Gastroesophageal sphincter (tissue), 4 donors: Measurements from ENCODE around the gene POU2F1. TPM values are rescaled to one million over a fixed set of nuclear protein-coding genes. Genes with fewer than 3 reads are reported as not detected.

ENCODE experiments used
- ATAC-seq: fragments of 150-250 bp; one replicate; pipeline ENCODE4 v1.9.1; 2016; ENCODE audit warnings: mild to moderate bottlenecking, moderate library complexity
- H3K27ac ChIP-seq, 4 donors: fragments of 200-600 bp; sonication (generic) in 3 of 4; 1 replicate in 3 of 4; 2 replicates in 1 of 4; pipeline ENCODE4 v1.5.1; 2016 to 2019
- H3K27me3 ChIP-seq: fragments of 200-600 bp; sonication (generic); one replicate; pipeline ENCODE4 v1.5.1; 2019
- H3K36me3 ChIP-seq, 2 donors: fragments of 200-600 bp; sonication (generic); one replicate each; pipeline ENCODE4 v1.5.1; 2019; ENCODE audit warnings: control low read depth in 1 of 2
- H3K4me1 ChIP-seq, 3 donors: fragments of 200-600 bp; sonication (generic); 1 replicate in 2 of 3; 2 replicates in 1 of 3; pipeline ENCODE4 v1.5.1; 2016 to 2019; ENCODE audit warnings: control low read depth in 2 of 3
- H3K4me3 ChIP-seq, 2 donors: fragments of 200-600 bp; sonication (generic); one replicate each; pipeline ENCODE4 v1.5.1; 2019; ENCODE audit warnings: mild to moderate bottlenecking in 1 of 2, moderate library complexity in 1 of 2
- H3K9me3 ChIP-seq, 3 donors: fragments of 200-600 bp; sonication (generic); one replicate each; pipeline ENCODE4 v1.5.1; 2017 to 2019; ENCODE audit warnings: control low read depth in 2 of 3
- EP300 ChIP-seq: sonication (generic); formaldehyde crosslinking; IDR thresholded peaks from one replicate; pipeline ENCODE4 v1.6.1; 2017; ENCODE audit warnings: antibody characterized with exemption, mild to moderate bottlenecking
- POLR2A ChIP-seq, 2 donors: fragments of 450-650 bp; IDR thresholded peaks; one replicate each; pipeline ENCODE4 v1.6.1; 2017; ENCODE audit warnings: antibody characterized with exemption in 2 of 2, mild to moderate bottlenecking in 2 of 2, moderate library complexity in 1 of 2
- POLR2AphosphoS5 ChIP-seq: sonication (generic); formaldehyde crosslinking; IDR thresholded peaks from one replicate; pipeline ENCODE4 v1.6.1; 2017; ENCODE audit warnings: antibody characterized with exemption
- WGBS, 2 donors: methylation state at CpG; one replicate each; pipeline ENCODE4 v1.1.5; 2018; ENCODE audit warnings: low coverage in 1 of 2; 5-methylcytosine and 5-hydroxymethylcytosine counted together
- total RNA-seq, 4 donors: library from RNA; depleted of rRNA; stranded (reverse); fragments of >200 nt; gene quantifications; one replicate each; pipeline ENCODE4 v1.1.0, GENCODE V29; 2016
- TF ChIP-seq, protein P1 (sequence below), 4 experiments: fragments of 200-600 bp in 2 of 4; fragments of 450-650 bp in 2 of 4; sonication (generic) in 1 of 4; IDR thresholded peaks; one replicate each; pipeline ENCODE4 v1.5.1; 2017 to 2019; ENCODE audit warnings: antibody characterized with exemption in 4 of 4, mild to moderate bottlenecking in 2 of 4, moderate library complexity in 2 of 4

POU2F1 gene
- total RNA-seq, result 10 to 100 TPM in 2 of 4 donors, 1 to 10 TPM in 2; 8.0 to 15.7 (median 10.2) TPM

DNA sequence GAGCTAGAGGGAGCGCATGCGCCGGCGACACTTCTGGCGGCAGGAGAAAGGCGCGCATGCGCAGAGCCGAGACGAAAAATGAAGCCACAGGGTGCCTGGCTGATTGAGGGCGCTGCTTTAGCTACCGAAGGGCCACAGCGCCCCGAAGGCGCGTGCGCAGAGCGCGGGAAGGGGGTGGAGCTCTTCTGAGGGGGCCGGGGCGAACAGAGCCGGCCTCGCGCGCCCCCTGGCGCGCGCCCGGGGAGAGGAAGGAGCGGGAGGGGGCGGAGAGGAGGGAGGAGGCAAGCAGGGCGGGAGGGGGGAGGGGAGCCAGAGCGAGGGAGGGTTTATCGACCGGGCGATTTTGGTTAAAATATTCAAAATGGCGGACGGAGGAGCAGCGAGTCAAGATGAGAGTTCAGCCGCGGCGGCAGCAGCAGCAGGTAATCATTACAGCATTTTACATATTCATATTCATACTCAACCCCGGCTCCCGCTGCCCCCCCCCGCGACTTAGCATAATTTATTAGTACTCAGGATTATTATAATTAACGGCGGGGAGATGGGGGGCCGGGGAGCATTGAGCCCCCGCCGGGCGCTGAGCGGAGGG lies at the start of gene POU2F1:
Gene POU2F1, plus strand, starts transcription at position 350 of the 589 bp plus-strand sequence. Its CDS starts 12 bp downstream, at position 362.
- Histone ChIP-seq H3K27ac (peak within 1 kb of the TSS; percentile 90 to 96 (median 94)), H3K36me3 (no peaks in the 10 kb centered on the region), H3K4me1 (peaks cover 5 to 48% (median 10%) of the 10 kb centered on the region in 3 donors), H3K27me3 (no peaks in the 10 kb centered on the region), H3K9me3 (no peaks in the 10 kb centered on the region), H3K4me3 (peak within 1 kb of the TSS; percentile 71 to 72)
- TF ChIP-seq, protein P1, sequence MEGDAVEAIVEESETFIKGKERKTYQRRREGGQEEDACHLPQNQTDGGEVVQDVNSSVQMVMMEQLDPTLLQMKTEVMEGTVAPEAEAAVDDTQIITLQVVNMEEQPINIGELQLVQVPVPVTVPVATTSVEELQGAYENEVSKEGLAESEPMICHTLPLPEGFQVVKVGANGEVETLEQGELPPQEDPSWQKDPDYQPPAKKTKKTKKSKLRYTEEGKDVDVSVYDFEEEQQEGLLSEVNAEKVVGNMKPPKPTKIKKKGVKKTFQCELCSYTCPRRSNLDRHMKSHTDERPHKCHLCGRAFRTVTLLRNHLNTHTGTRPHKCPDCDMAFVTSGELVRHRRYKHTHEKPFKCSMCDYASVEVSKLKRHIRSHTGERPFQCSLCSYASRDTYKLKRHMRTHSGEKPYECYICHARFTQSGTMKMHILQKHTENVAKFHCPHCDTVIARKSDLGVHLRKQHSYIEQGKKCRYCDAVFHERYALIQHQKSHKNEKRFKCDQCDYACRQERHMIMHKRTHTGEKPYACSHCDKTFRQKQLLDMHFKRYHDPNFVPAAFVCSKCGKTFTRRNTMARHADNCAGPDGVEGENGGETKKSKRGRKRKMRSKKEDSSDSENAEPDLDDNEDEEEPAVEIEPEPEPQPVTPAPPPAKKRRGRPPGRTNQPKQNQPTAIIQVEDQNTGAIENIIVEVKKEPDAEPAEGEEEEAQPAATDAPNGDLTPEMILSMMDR (IDR thresholded peaks at IDR 0.05), result peak; percentile 44 to 87 (median 57)
- TF ChIP-seq EP300 (no peak), POLR2A (IDR thresholded peaks at IDR 0.05) (peak in 1 of 2 donors; percentile 45), POLR2AphosphoS5 (peak; percentile 26)
- WGBS, 2 donors, result 0% methylated on average over 16 to 27 of the region's 53 CpGs
- peak; percentile 97 for ATAC-seq

DNA sequence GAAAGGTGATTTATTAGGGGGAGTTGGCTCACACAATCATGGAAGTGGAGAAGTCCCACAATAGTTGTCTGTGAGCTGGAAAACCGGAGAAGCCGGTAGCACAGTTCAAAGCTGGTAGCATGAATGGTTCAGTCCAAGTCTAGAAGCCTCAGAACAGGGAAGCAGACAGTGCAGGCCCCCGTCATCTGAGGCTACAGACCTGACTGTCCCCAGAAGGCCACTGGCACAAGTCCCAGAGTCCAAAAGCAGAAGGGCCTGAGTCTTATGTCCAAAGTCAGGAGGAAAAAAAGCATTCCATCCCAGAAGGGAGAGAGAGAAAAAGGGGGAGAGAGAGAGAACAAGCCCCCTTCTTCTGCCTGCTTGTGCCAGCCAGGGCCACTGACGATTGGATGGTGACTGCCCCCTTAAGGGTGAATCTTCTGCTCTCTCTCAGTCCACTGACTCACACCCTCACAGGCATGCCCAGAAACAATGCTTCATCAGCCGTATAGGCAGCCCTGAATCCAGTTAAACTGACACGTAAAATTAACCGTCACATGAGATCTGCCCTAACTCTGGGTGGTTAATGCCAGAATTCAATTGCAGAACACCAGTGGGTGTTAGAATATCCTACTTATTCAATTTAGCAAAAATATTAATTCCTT lies 49.3 kb upstream of the POU2F1 start:
- TF ChIP-seq POLR2A (IDR thresholded peaks at IDR 0.05), result no peak
- TF ChIP-seq EP300, result no peak
- TF ChIP-seq POLR2AphosphoS5, result no peak
- TF ChIP-seq, protein P1 (IDR thresholded peaks at IDR 0.05), result no peak
- Histone ChIP-seq H3K4me3 (no peak overlapping the region), H3K27me3 (peaks cover 9% of the 10 kb centered on the region), H3K9me3 (peaks cover 0 to 22% (median 0%) of the 10 kb centered on the region in 3 donors), H3K27ac (no peak overlapping the region), H3K36me3 (no peaks in the 10 kb centered on the region), H3K4me1 (no peaks in the 10 kb centered on the region)
- WGBS, 2 donors, result 68 to 100% methylated on average over 2 to 7 of the region's 7 CpGs
- no peak for ATAC-seq

DNA sequence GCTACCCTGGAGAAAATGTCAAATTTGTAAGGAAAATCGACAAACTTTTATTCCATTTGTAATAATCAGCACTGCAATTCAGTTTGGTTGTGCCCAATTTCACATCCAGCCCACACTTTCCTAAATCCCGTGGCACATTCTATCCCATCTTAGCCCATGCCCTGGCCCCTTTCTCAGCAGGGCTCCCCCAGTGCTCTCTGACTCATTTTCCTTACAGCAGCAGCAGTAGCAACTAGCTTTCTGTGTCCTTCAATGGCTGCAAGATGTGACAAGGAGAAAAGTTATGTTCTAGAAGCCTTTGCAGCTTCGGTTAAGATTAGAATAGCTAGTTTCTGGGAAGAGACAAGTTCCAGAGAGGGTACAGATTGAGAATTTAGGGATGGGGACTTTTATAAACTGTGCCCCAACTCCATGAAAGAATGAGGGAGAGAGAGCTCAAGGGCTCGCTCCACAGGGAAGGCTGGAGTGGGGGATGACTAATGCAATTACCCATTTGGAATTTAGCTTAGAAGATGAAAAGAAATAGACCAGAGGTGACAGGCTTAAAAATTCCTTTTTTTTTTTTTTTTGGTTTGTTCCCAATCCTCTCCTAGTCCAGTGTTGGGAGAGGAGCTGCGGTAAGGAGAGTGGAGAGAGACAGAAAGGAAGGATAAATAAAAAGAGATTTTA lies 47.0 kb upstream of the POU2F1 start:
- Histone ChIP-seq H3K4me1 (no peaks in the 10 kb centered on the region), H3K9me3 (peaks cover 0 to 8% (median 0%) of the 10 kb centered on the region in 3 donors), H3K4me3 (no peak overlapping the region), H3K27ac (no peak overlapping the region), H3K27me3 (no peaks in the 10 kb centered on the region), H3K36me3 (no peaks in the 10 kb centered on the region)
- WGBS, 2 donors, result 67 to 93% methylated on average over 3 to 4 of the region's 5 CpGs
- no peak for ATAC-seq
- TF ChIP-seq POLR2A (IDR thresholded peaks at IDR 0.05) (no peak), POLR2AphosphoS5 (no peak), EP300 (no peak)
- TF ChIP-seq, protein P1 (IDR thresholded peaks at IDR 0.05), result no peak

DNA sequence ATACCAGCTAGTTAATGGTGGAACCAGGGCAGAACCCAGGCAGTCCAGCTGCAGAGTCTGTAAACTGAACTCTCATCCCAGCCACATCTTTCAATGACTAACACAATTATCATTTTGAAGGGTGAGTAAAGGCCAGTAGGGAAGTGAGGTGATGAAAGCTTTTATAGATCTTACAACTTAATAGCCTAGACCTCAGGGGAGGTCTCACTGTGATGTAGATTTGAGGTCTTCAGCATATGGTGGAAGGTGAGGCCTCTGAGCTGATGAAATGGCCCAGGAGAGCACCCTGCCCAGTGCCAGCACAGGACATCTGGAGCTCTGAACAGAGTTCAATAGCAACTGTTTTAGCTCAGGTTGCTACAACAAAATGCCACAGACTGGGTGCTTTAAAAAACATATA lies 44.8 kb upstream of the POU2F1 start:
- Histone ChIP-seq H3K9me3 (peaks cover 0 to 8% (median 0%) of the 10 kb centered on the region in 3 donors), H3K27ac (no peak overlapping the region), H3K36me3 (no peaks in the 10 kb centered on the region), H3K4me3 (no peak overlapping the region), H3K27me3 (no peaks in the 10 kb centered on the region), H3K4me1 (no peaks in the 10 kb centered on the region)
- no peak for ATAC-seq
- TF ChIP-seq, protein P1 (IDR thresholded peaks at IDR 0.05), result no peak
- TF ChIP-seq POLR2AphosphoS5 (no peak), EP300 (no peak), POLR2A (IDR thresholded peaks at IDR 0.05) (no peak)
